ENCODE data around the gene PDE3B.
"Not testable (repeated sequence)": the region's sequence is repeated elsewhere in the genome, so short reads cannot be mapped to it uniquely, and the experiment has no call there.

DNA sequence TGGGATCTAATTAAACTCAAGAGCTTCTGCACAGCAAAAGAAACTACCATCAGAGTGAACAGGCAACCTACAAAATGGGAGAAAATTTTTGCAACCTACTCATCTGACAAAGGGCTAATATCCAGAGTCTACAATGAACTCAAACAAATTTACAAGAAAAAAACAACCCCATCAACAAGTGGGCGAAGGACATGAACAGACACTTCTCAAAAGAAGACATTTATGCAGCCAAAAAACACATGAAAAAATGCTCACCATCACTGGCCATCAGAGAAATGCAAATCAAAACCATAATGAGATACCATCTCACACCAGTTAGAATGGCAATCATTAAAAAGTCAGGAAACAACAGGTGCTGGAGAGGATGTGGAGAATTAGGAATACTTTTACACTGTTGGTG, 240.1 kb downstream of the PDE3B start:
- TF ChIP-seq, protein P1, sequence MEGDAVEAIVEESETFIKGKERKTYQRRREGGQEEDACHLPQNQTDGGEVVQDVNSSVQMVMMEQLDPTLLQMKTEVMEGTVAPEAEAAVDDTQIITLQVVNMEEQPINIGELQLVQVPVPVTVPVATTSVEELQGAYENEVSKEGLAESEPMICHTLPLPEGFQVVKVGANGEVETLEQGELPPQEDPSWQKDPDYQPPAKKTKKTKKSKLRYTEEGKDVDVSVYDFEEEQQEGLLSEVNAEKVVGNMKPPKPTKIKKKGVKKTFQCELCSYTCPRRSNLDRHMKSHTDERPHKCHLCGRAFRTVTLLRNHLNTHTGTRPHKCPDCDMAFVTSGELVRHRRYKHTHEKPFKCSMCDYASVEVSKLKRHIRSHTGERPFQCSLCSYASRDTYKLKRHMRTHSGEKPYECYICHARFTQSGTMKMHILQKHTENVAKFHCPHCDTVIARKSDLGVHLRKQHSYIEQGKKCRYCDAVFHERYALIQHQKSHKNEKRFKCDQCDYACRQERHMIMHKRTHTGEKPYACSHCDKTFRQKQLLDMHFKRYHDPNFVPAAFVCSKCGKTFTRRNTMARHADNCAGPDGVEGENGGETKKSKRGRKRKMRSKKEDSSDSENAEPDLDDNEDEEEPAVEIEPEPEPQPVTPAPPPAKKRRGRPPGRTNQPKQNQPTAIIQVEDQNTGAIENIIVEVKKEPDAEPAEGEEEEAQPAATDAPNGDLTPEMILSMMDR (IDR thresholded peaks at IDR 0.05): not testable (repeated sequence)
- TF ChIP-seq POLR2A (IDR thresholded peaks at IDR 0.05): not testable (repeated sequence)

All from upper lobe of left lung (tissue), 4 donors.